Endodermal cell (in vitro differentiated cells): Measurements from ENCODE around the gene KIRREL2. TPM values are rescaled to one million over a fixed set of nuclear protein-coding genes. Genes with fewer than 3 reads are reported as not detected.
"Not testable (repeated sequence)": the region's sequence is repeated elsewhere in the genome, so short reads cannot be mapped to it uniquely, and the experiment has no call there.

Source experiments
- DNase-seq: peaks from one replicate; pipeline ENCODE4 v3.0.0-alpha.2; 2017
- H3K27ac ChIP-seq: 2 replicates; pipeline ENCODE4 v1.5.1; 2013; ENCODE audit warnings: mild to moderate bottlenecking, low read depth, low read length, moderate library complexity
- H3K27me3 ChIP-seq: 2 replicates; pipeline ENCODE4 v1.6.1; 2013; ENCODE audit warnings: mild to moderate bottlenecking, low read length, moderate library complexity; ENCODE audit not compliant: insufficient read depth, control insufficient read depth, poor library complexity, severe bottlenecking
- H3K36me3 ChIP-seq: 2 replicates; pipeline ENCODE4 v1.7.0; 2013; ENCODE audit warnings: mild to moderate bottlenecking, low read length, moderate library complexity; ENCODE audit not compliant: control insufficient read depth, insufficient read depth
- H3K4me1 ChIP-seq: one replicate; pipeline ENCODE4 v1.7.0; 2013; ENCODE audit warnings: low read length; ENCODE audit not compliant: control insufficient read depth, insufficient read depth
- H3K4me3 ChIP-seq: 2 replicates; pipeline ENCODE4 v1.5.1; 2013; ENCODE audit warnings: mild to moderate bottlenecking, low read length, moderate library complexity
- H3K9ac ChIP-seq: 2 replicates; pipeline ENCODE4 v1.6.1; 2013; ENCODE audit warnings: mild to moderate bottlenecking, low read length, moderate library complexity; ENCODE audit not compliant: poor library complexity, severe bottlenecking; ENCODE audit errors: extremely low read depth
- H3K9me3 ChIP-seq: 2 replicates; pipeline ENCODE4 v1.6.1; 2013; ENCODE audit warnings: mild to moderate bottlenecking, low read length, moderate library complexity; ENCODE audit not compliant: control insufficient read depth
- H3K27ac Mint-ChIP-seq: 2 replicates; pipeline ENCODE4 v1.8.0; 2020; ENCODE audit warnings: mixed read lengths
- H3K27me3 Mint-ChIP-seq: 2 replicates; pipeline ENCODE4 v1.8.0; 2021; ENCODE audit warnings: mild to moderate bottlenecking, mixed read lengths; ENCODE audit not compliant: insufficient read depth
- H3K36me3 Mint-ChIP-seq: 2 replicates; pipeline ENCODE4 v1.8.0; 2020; ENCODE audit warnings: low read depth, mixed read lengths
- H3K4me1 Mint-ChIP-seq: 2 replicates; pipeline ENCODE4 v1.8.0; 2020; ENCODE audit warnings: mixed read lengths
- H3K4me3 Mint-ChIP-seq: 2 replicates; pipeline ENCODE4 v1.8.0; 2020; ENCODE audit warnings: mild to moderate bottlenecking, moderate library complexity, mixed read lengths
- H3K9me3 Mint-ChIP-seq: 2 replicates; pipeline ENCODE4 v1.8.0; 2020; ENCODE audit warnings: mild to moderate bottlenecking, mixed read lengths
- WGBS, 2 experiments: methylation state at CpG; one replicate each; pipeline versions ENCODE4 v1.1.5 to v1.1.7; 2013; ENCODE audit warnings: missing lambda C conversion rate in 2 of 2, mixed read lengths in 1 of 2; ENCODE audit not compliant: insufficient coverage in 1 of 2, insufficient read length in 1 of 2; 5-methylcytosine and 5-hydroxymethylcytosine counted together
- total RNA-seq, 2 donors: library from RNA; stranded (reverse); fragmentation: NEBNext Ultra II Directional in 1 of 2; extraction: Animal tissue kit (Norgen Biotek cat#: 25700) in 1 of 2; gene quantifications; 2 replicates in 1 of 2; 3 replicates in 1 of 2; pipeline ENCODE4 v1.2.1, GENCODE V29; 2021
- TF ChIP-seq, protein P1 (sequence below): fragments of 200-600 bp; sonication (generic); conservative IDR thresholded peaks from 2 replicates; pipeline ENCODE4 v1.5.0; 2021; ENCODE audit warnings: antibody characterized with exemption, mild to moderate bottlenecking

KIRREL2 gene
- total RNA-seq, 2 donors from 2014 or later = 1.4 to 2.3 TPM

DNA sequence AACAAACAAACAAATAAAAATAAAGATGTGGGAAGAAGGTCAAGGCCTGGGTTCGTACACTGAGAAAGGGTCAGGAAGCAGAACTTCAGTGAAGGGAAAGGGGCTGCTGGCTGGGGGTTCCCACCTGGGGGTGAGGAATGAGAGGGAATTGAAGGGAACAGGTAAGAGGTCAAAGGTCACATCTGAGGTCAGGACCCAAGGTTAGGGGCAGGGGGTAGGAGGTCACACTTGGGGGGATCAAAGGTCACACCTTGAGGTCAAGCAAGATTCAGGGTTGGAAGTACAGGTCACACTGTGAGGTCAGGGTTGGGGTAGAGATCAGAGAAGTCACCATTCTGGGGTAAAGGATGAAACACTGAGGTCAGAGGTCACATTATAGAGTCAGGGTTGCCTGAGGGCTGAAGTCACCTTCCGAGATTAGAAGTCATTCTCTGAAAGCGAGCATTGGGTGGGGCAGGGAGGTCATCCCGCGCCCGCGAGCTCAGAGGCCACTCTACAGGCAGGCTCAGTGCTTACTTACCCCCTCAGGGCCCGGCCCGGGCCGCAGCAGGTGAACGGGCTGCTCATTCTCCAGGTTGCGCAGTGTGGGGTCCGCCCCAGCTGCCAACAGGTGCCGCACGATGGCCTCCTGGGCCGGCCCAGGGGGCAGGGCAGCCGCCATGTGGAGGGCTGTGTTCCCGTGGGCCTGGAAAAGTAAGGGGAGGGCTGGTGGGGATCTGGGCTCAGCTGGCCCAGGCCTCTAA is 32.8 kb downstream of the KIRREL2 start:
- H3K27me3 ChIP-seq = no peaks in the 10 kb centered on the region
- H3K9me3 Mint-ChIP-seq = no peaks in the 10 kb centered on the region
- H3K27ac Mint-ChIP-seq = no peak overlapping the region
- TF ChIP-seq, protein P1, sequence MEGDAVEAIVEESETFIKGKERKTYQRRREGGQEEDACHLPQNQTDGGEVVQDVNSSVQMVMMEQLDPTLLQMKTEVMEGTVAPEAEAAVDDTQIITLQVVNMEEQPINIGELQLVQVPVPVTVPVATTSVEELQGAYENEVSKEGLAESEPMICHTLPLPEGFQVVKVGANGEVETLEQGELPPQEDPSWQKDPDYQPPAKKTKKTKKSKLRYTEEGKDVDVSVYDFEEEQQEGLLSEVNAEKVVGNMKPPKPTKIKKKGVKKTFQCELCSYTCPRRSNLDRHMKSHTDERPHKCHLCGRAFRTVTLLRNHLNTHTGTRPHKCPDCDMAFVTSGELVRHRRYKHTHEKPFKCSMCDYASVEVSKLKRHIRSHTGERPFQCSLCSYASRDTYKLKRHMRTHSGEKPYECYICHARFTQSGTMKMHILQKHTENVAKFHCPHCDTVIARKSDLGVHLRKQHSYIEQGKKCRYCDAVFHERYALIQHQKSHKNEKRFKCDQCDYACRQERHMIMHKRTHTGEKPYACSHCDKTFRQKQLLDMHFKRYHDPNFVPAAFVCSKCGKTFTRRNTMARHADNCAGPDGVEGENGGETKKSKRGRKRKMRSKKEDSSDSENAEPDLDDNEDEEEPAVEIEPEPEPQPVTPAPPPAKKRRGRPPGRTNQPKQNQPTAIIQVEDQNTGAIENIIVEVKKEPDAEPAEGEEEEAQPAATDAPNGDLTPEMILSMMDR = no peak
- no peak overlapping the region for H3K9ac ChIP-seq
- H3K4me3 Mint-ChIP-seq = no peak overlapping the region
- no peaks in the 10 kb centered on the region for H3K4me1 Mint-ChIP-seq
- no peaks in the 10 kb centered on the region for H3K27me3 Mint-ChIP-seq
- no peak overlapping the region for H3K4me3 ChIP-seq
- peaks cover 59% of the 10 kb centered on the region for H3K36me3 ChIP-seq
- H3K27ac ChIP-seq = no peak overlapping the region
- no peaks in the 10 kb centered on the region for H3K9me3 ChIP-seq
- peaks cover 63% of the 10 kb centered on the region for H3K36me3 Mint-ChIP-seq
- 90 to 97% methylated on average over 7 to 18 of the region's 18 CpGs for WGBS, 2 experiments
- no peaks in the 10 kb centered on the region for H3K4me1 ChIP-seq
- no peak for DNase-seq

DNA sequence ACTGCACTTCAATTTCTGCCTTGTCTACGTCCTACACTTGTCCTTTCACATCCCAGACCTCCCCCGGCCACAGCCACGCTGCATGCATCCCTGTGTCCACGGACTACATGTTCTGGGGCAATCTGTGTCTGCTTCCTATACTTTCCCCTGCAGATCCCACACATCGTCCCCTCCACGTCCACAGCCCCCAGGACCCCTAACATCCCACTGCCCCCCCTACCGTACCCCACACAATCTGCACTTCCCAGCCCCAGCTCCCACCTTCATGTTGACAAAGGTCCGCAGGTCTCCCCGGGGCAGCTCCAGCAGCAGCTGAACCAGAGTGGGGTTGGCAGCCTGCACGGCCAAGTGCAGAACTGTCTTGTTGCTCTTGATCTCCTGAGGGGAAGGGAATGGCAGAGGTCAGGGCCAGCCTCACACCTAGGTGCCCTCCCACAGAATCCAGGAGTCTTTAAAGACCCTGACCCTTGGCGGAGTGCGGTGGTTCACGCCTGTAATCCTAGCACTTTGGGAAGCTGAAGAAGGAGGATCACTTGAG is 33.5 kb downstream of the KIRREL2 start:
- TF ChIP-seq, protein P1 = no peak
- no peak overlapping the region for H3K4me3 ChIP-seq
- H3K9ac ChIP-seq = no peak overlapping the region
- 94 to 95% methylated on average over 5 to 13 of the region's 13 CpGs for WGBS, 2 experiments
- DNase-seq = no peak
- H3K27ac ChIP-seq = no peak overlapping the region
- no peaks in the 10 kb centered on the region for H3K9me3 ChIP-seq
- Mint-ChIP-seq H3K27me3 (no peaks in the 10 kb centered on the region), H3K36me3 (peaks cover 66% of the 10 kb centered on the region), H3K9me3 (no peaks in the 10 kb centered on the region), H3K4me1 (no peaks in the 10 kb centered on the region), H3K4me3 (no peak overlapping the region), H3K27ac (no peak overlapping the region)
- H3K27me3 ChIP-seq = no peaks in the 10 kb centered on the region
- H3K4me1 ChIP-seq = no peaks in the 10 kb centered on the region
- peaks cover 60% of the 10 kb centered on the region for H3K36me3 ChIP-seq

DNA sequence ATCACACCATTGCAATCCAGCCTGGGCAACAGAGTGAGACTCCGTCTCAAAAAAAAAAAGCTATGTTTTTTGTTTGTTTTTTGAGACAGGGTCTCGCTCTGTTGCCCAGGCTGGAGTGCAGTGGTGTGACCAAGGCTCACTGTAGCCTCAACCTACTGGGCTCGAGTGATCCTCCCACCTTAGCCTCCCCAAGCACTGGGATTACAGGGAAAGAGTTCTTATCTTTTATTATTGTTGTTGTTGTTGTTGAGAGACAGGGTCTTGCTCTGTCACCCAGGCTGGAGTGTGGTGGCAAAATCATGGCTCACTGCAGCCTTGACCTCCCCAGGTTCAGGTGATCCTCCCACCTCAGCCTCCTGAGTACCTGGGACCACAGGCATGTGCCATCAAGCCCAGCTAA is 35.1 kb downstream of the KIRREL2 start:
- H3K4me1 ChIP-seq, H3K9ac ChIP-seq, H3K9me3 Mint-ChIP-seq, DNase-seq, H3K27me3 ChIP-seq, H3K27ac ChIP-seq, H3K27me3 Mint-ChIP-seq, H3K27ac Mint-ChIP-seq, H3K9me3 ChIP-seq, H3K4me3 Mint-ChIP-seq, H3K4me1 Mint-ChIP-seq, H3K4me3 ChIP-seq: not testable (repeated sequence)
- H3K36me3 ChIP-seq = peaks cover 75% of the 10 kb centered on the region
- WGBS, 2 experiments = 97% methylated on average over 3 of the region's 3 CpGs; no CpG with 5 or more reads in 1 of the 2 experiments
- H3K36me3 Mint-ChIP-seq = peaks cover 67% of the 10 kb centered on the region
